Kidney (tissue), 14 donors: ENCODE data around the gene GSTT4. TPM values are rescaled to one million over a fixed set of nuclear protein-coding genes. Genes with fewer than 3 reads are reported as not detected.

Experiments used
- DNase-seq, 5 donors: peaks; one replicate each; pipeline ENCODE4 v3.0.0-alpha.2; 2013 to 2020
- FAIRE-seq: peaks from 2 replicates; lab custom pipeline; 2012; peaks lifted over from hg19 to GRCh38; lab: Jason Lieb, UNC
- H3K27ac ChIP-seq, 2 donors: one replicate each; pipeline ENCODE4 v1.7.0; 2013; ENCODE audit warnings: low read depth in 2 of 2, low read length in 2 of 2, inconsistent platforms in 1 of 2
- H3K27me3 ChIP-seq: one replicate; pipeline ENCODE4 v1.7.1; 2013; ENCODE audit warnings: low read length, inconsistent platforms; ENCODE audit not compliant: control insufficient read depth, insufficient read depth
- H3K36me3 ChIP-seq, 3 donors: one replicate each; pipeline versions ENCODE4 v1.7.0 to v1.7.1; 2013; ENCODE audit warnings: low read length in 3 of 3, control low read depth in 1 of 3, inconsistent platforms in 1 of 3; ENCODE audit not compliant: insufficient read depth in 3 of 3, control insufficient read depth in 2 of 3
- H3K4me1 ChIP-seq, 3 donors: one replicate each; pipeline versions ENCODE4 v1.7.0 to v1.7.1; 2013; ENCODE audit warnings: low read length in 3 of 3, inconsistent platforms in 1 of 3, low read depth in 1 of 3; ENCODE audit not compliant: control insufficient read depth in 2 of 3, insufficient read depth in 2 of 3
- H3K4me3 ChIP-seq, 3 donors: one replicate each; pipeline versions ENCODE4 v1.7.0 to v1.8.1; 2013; ENCODE audit warnings: low read length in 3 of 3, control low read depth in 1 of 3, inconsistent platforms in 1 of 3
- H3K9ac ChIP-seq, 3 donors: one replicate each; pipeline versions ENCODE4 v1.7.0 to v1.7.1; 2013; ENCODE audit warnings: low read length in 3 of 3, control low read depth in 1 of 3, inconsistent platforms in 1 of 3
- H3K9me3 ChIP-seq, 3 donors: one replicate each; pipeline versions ENCODE4 v1.7.0 to v1.7.1; 2013; ENCODE audit warnings: low read length in 3 of 3, control low read depth in 1 of 3, inconsistent platforms in 1 of 3; ENCODE audit not compliant: control insufficient read depth in 2 of 3, insufficient read depth in 1 of 3
- CTCF ChIP-seq: IDR thresholded peaks from 3 replicates; pipeline ENCODE4 v1.5.1; 2012; ENCODE audit warnings: mild to moderate bottlenecking, moderate library complexity, borderline replicate concordance; ENCODE audit not compliant: insufficient read depth; ENCODE audit errors: extremely low read depth
- intact Hi-C: fragments of 100-400 bp; cut with DNase I; formaldehyde crosslinking; loops from one replicate; pipeline ENCODE4 v1.11.1; 2022
- polyA plus RNA-seq: library from polyadenylated mRNA; stranded (reverse); fragments of 350-450 nt; fragmentation: Illumina TruSeq; extraction: RNeasy Lipid Tissue Mini Kit (QIAGEN cat#74804); gene quantifications from one replicate; pipeline ENCODE4 v1.2.3, GENCODE V29; 2014; ENCODE audit warnings: low read depth, low replicate concordance; ENCODE audit not compliant: insufficient read depth
- total RNA-seq: library from RNA; stranded (reverse); fragmentation: NEBNext Ultra II Directional; extraction: Animal tissue kit (Norgen Biotek cat#: 25700); gene quantifications from one replicate; pipeline ENCODE4 v1.2.1, GENCODE V29; 2021
- donor health status: control.
- donor health status: control.
- donor health status: control.
- donor health status: control.
- donor health status: control.
- donor health status: DM: yes; HTN: yes; CAD: no.
- donor health status: Normal renal cell carcinoma (clear cell type).

GSTT4 gene
- total and polyA plus RNA-seq, 2 donors from 2014 or later: not detected

GRCh38 chr22:24033731-24034130, 28.5 kb upstream of the GSTT4 start:
- no peaks in the 10 kb centered on the region for H3K9me3 ChIP-seq
- FAIRE-seq: no peak
- intact Hi-C loops: no loop called here
- no peaks in the 10 kb centered on the region for H3K27me3 ChIP-seq
- peaks cover 0 to 14% (median 6%) of the 10 kb centered on the region in 3 donors for H3K36me3 ChIP-seq
- no peak overlapping the region for H3K4me3 ChIP-seq
- H3K27ac ChIP-seq: no peak overlapping the region
- DNase-seq: no peak
- no peak overlapping the region for H3K9ac ChIP-seq
- TF ChIP-seq CTCF: no peak
- H3K4me1 ChIP-seq: no peaks in the 10 kb centered on the region

- no peak for TF ChIP-seq CTCF
- no peak for FAIRE-seq
- DNase-seq: no peak
- no peaks in the 10 kb centered on the region for H3K27me3 ChIP-seq
- no peak overlapping the region for H3K4me3 ChIP-seq
- intact Hi-C loops: no loop called here
- no peaks in the 10 kb centered on the region for H3K36me3 ChIP-seq
- H3K27ac ChIP-seq: no peak overlapping the region
- H3K9me3 ChIP-seq: no peaks in the 10 kb centered on the region
- peaks cover 0 to 7% (median 5%) of the 10 kb centered on the region in 3 donors for H3K4me1 ChIP-seq
- no peak overlapping the region for H3K9ac ChIP-seq
Observed at GRCh38 chr22:24030186-24030702, 25.0 kb upstream of the GSTT4 start.

- Histone ChIP-seq H3K4me1 (peaks cover 0 to 7% (median 5%) of the 10 kb centered on the region in 3 donors), H3K27me3 (no peaks in the 10 kb centered on the region), H3K9ac (no peak overlapping the region), H3K27ac (no peak overlapping the region), H3K9me3 (no peaks in the 10 kb centered on the region), H3K4me3 (no peak overlapping the region), H3K36me3 (no peaks in the 10 kb centered on the region)
- DNase-seq (no peak), FAIRE-seq (no peak)
- TF ChIP-seq CTCF: no peak
- intact Hi-C loops: no loop called here
Observed at GRCh38 chr22:24029304-24029703, 24.1 kb upstream of the GSTT4 start.

GRCh38 chr22:24028533-24028932, 23.3 kb upstream of the GSTT4 start:
- H3K4me1 ChIP-seq: peaks cover 0 to 7% (median 5%) of the 10 kb centered on the region in 3 donors
- intact Hi-C loops: no loop called here
- TF ChIP-seq CTCF: no peak

More at GRCh38 chr22:24028533-24028932, 23.3 kb upstream of the GSTT4 start:
- no peak overlapping the region for H3K9ac ChIP-seq
- H3K27me3 ChIP-seq: no peaks in the 10 kb centered on the region
- no peak for FAIRE-seq
- no peak for DNase-seq
- H3K36me3 ChIP-seq: no peaks in the 10 kb centered on the region
- H3K4me3 ChIP-seq: no peak overlapping the region
- no peaks in the 10 kb centered on the region for H3K9me3 ChIP-seq
- no peak overlapping the region for H3K27ac ChIP-seq
